Neural crest cell (in vitro differentiated cells): ENCODE data around the gene SH3PXD2A. TPM values are rescaled to one million over a fixed set of nuclear protein-coding genes. Genes with fewer than 3 reads are reported as not detected.

ENCODE experiments used
- DNase-seq: peaks from one replicate; pipeline ENCODE4 v3.0.0; 2021; ENCODE audit warnings: low read depth, mixed read lengths, low spot score
- H3K27ac Mint-ChIP-seq: one replicate; pipeline ENCODE4 v1.8.0; 2021; ENCODE audit warnings: mild to moderate bottlenecking, mixed read lengths; ENCODE audit not compliant: unreplicated experiment
- H3K27me3 Mint-ChIP-seq: 2 replicates; pipeline ENCODE4 v1.8.0; 2021; ENCODE audit warnings: low read depth, mild to moderate bottlenecking, mixed read lengths
- H3K36me3 Mint-ChIP-seq: 2 replicates; pipeline ENCODE4 v1.8.0; 2021; ENCODE audit warnings: low read depth, mild to moderate bottlenecking, mixed read lengths
- H3K4me1 Mint-ChIP-seq: 2 replicates; pipeline ENCODE4 v1.8.0; 2021; ENCODE audit warnings: mixed read lengths
- H3K4me3 Mint-ChIP-seq: one replicate; pipeline ENCODE4 v1.8.0; 2021; ENCODE audit warnings: mild to moderate bottlenecking, mixed read lengths
- H3K9me3 Mint-ChIP-seq: 2 replicates; pipeline ENCODE4 v1.8.0; 2021; ENCODE audit warnings: mixed read lengths
- CTCF ChIP-seq: fragments of 200-600 bp; sonication (generic); conservative IDR thresholded peaks from 2 replicates; pipeline ENCODE4 v1.5.0; 2021; ENCODE audit warnings: antibody characterized with exemption, mild to moderate bottlenecking
- total RNA-seq: library from RNA; stranded (reverse); gene quantifications from 2 replicates; pipeline ENCODE4 v1.2.1, GENCODE V29; 2021

SH3PXD2A gene
- total RNA-seq, 1 donor from 2014 or later, result 22.8 TPM

GRCh38 chr10:103843045-103843444, 12.3 kb downstream of the SH3PXD2A start:
- Mint-ChIP-seq H3K4me3 (no peak overlapping the region), H3K36me3 (peaks cover 2% of the 10 kb centered on the region), H3K27ac (peak overlapping the region; percentile 27), H3K27me3 (no peaks in the 10 kb centered on the region), H3K9me3 (no peaks in the 10 kb centered on the region), H3K4me1 (peaks cover 57% of the 10 kb centered on the region)
- TF ChIP-seq CTCF, result no peak
- no peak for DNase-seq

GRCh38 chr10:103842605-103843004, 12.8 kb downstream of the SH3PXD2A start:
- H3K27me3 Mint-ChIP-seq, result no peaks in the 10 kb centered on the region
- peaks cover 57% of the 10 kb centered on the region for H3K4me1 Mint-ChIP-seq
- H3K27ac Mint-ChIP-seq, result no peak overlapping the region
- H3K9me3 Mint-ChIP-seq, result no peaks in the 10 kb centered on the region
- H3K36me3 Mint-ChIP-seq, result peaks cover 2% of the 10 kb centered on the region
- DNase-seq, result no peak
- H3K4me3 Mint-ChIP-seq, result no peak overlapping the region
- no peak for TF ChIP-seq CTCF

GRCh38 chr10:103841519-103841918, 13.9 kb downstream of the SH3PXD2A start:
- H3K4me3 Mint-ChIP-seq, result no peak overlapping the region

GRCh38 chr10:103840740-103841070, 14.7 kb downstream of the SH3PXD2A start:
- no peak overlapping the region for H3K27ac Mint-ChIP-seq
- no peaks in the 10 kb centered on the region for H3K9me3 Mint-ChIP-seq
- no peak for DNase-seq
- peaks cover 2% of the 10 kb centered on the region for H3K36me3 Mint-ChIP-seq
- H3K4me3 Mint-ChIP-seq, result no peak overlapping the region
- H3K4me1 Mint-ChIP-seq, result peaks cover 60% of the 10 kb centered on the region
- no peak for TF ChIP-seq CTCF
- H3K27me3 Mint-ChIP-seq, result no peaks in the 10 kb centered on the region

More at GRCh38 chr10:103841519-103841918, 13.9 kb downstream of the SH3PXD2A start:
- H3K9me3 Mint-ChIP-seq, result no peaks in the 10 kb centered on the region
- H3K27ac Mint-ChIP-seq, result no peak overlapping the region
- H3K4me1 Mint-ChIP-seq, result peaks cover 60% of the 10 kb centered on the region
- no peak for DNase-seq
- H3K27me3 Mint-ChIP-seq, result no peaks in the 10 kb centered on the region
- peaks cover 2% of the 10 kb centered on the region for H3K36me3 Mint-ChIP-seq
- TF ChIP-seq CTCF, result no peak

GRCh38 chr10:103839872-103840739, 15.3 kb downstream of the SH3PXD2A start:
- no peak overlapping the region for H3K27ac Mint-ChIP-seq
- no peak for TF ChIP-seq CTCF
- H3K27me3 Mint-ChIP-seq, result no peaks in the 10 kb centered on the region
- peaks cover 60% of the 10 kb centered on the region for H3K4me1 Mint-ChIP-seq
- no peaks in the 10 kb centered on the region for H3K9me3 Mint-ChIP-seq
- DNase-seq, result no peak
- H3K36me3 Mint-ChIP-seq, result no peaks in the 10 kb centered on the region
- H3K4me3 Mint-ChIP-seq, result no peak overlapping the region
